Peyer's patch (tissue), 4 donors: Measurements from ENCODE around the gene PPOX. TPM values are rescaled to one million over a fixed set of nuclear protein-coding genes. Genes with fewer than 3 reads are reported as not detected.

Experiments used
- DNase-seq, 3 donors: peaks; one replicate each; pipeline ENCODE4 v3.0.0-alpha.2; 2017 to 2019
- H3K27ac ChIP-seq, 4 donors: fragments of 200-600 bp; sonication (generic); one replicate each; pipeline ENCODE4 v1.5.1; 2016 to 2019
- H3K27me3 ChIP-seq, 2 donors: fragments of 200-600 bp; sonication (generic); one replicate each; pipeline ENCODE4 v1.5.1; 2019
- H3K36me3 ChIP-seq, 3 donors: fragments of 200-600 bp; sonication (generic); one replicate each; pipeline ENCODE4 v1.5.1; 2016 to 2019
- H3K4me1 ChIP-seq, 4 donors: fragments of 200-600 bp; sonication (generic); one replicate each; pipeline ENCODE4 v1.5.1; 2016 to 2019
- H3K4me3 ChIP-seq, 4 donors: fragments of 200-600 bp; sonication (generic); 1 replicate in 3 of 4; 2 replicates in 1 of 4; pipeline ENCODE4 v1.5.1; 2016 to 2019; ENCODE audit warnings: mild to moderate bottlenecking in 1 of 4
- H3K9me3 ChIP-seq, 4 donors: fragments of 200-600 bp; sonication (generic); one replicate each; pipeline ENCODE4 v1.5.1; 2016 to 2019; ENCODE audit warnings: mild to moderate bottlenecking in 1 of 4
- CTCF ChIP-seq, 6 experiments: fragments of 450-650 bp in 4 of 6; fragments of 200-600 bp in 2 of 6; sonication (generic) in 1 of 6; IDR thresholded peaks; one replicate each; pipeline ENCODE4 v1.5.1; 2017 to 2019; ENCODE audit warnings: antibody characterized with exemption in 6 of 6, mild to moderate bottlenecking in 3 of 6, moderate library complexity in 1 of 6
- POLR2A ChIP-seq, 2 donors: fragments of 450-650 bp; IDR thresholded peaks; one replicate each; pipeline ENCODE4 v1.5.1; 2017; ENCODE audit warnings: antibody characterized with exemption in 2 of 2, mild to moderate bottlenecking in 2 of 2, moderate library complexity in 2 of 2
- total RNA-seq, 4 donors: library from RNA; depleted of rRNA; stranded (reverse); fragments of >200 nt; gene quantifications; one replicate each; pipeline ENCODE4 v1.1.0, GENCODE V29; 2016

PPOX gene
- total RNA-seq: 10 to 100 TPM in 3 of 4 donors, 1 to 10 TPM in 1; 9.5 to 38.0 (median 20.9) TPM

DNA sequence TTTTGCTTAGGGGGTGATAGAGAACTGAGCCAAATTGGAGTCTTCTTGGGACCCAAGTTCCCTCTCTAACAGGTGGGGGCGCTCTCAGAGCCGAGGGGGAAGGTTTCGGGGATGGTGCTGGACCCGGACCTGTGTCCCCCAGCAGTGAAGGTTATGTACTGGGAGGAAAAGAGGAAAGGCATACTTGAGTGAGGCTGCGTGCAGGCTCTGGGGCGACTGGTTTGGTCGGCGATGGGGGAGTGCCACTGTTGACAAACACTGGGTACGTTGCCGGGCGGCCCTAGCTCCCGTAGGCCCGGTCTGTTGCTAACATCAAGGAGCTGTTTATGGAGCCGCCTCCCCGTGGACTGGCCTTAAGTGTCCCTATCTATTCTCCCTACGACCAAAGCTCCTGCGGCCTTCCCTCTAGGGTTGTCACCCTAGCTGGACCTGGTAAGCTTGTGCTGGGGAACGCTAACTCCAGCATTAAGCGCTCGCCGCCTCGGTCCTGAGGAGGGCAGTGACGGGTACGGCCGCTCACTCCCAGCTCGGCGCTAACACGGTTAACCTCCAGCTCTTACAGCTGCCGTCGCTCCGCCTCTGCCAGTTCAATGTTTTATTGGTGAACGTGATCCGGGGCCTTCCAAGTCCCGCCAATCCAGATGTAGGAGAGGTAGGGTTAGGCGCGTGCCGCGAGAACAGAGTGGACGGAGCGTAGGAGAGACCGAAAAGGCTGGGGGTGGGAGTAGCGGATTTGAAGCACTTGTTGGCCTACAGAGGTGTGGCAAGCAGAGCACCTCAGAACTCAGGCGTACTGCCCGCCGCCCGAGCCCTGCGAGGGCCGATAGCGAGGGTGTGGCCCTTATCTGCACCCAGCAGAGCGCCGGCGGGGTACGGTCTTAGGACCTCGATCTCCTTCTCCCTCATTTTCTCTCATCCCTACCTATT lies at the start of gene PPOX:
PPOX (plus strand) TSS at position 685 of the 927 bp plus-strand sequence. CDS start 422 bp downstream, outside the sequence.
- Histone ChIP-seq H3K36me3 (peaks cover 0 to 50% (median 0%) of the 10 kb centered on the region in 3 donors), H3K27me3 (no peaks in the 10 kb centered on the region), H3K4me1 (peaks cover 0 to 39% (median 8%) of the 10 kb centered on the region in 4 donors)

DNA sequence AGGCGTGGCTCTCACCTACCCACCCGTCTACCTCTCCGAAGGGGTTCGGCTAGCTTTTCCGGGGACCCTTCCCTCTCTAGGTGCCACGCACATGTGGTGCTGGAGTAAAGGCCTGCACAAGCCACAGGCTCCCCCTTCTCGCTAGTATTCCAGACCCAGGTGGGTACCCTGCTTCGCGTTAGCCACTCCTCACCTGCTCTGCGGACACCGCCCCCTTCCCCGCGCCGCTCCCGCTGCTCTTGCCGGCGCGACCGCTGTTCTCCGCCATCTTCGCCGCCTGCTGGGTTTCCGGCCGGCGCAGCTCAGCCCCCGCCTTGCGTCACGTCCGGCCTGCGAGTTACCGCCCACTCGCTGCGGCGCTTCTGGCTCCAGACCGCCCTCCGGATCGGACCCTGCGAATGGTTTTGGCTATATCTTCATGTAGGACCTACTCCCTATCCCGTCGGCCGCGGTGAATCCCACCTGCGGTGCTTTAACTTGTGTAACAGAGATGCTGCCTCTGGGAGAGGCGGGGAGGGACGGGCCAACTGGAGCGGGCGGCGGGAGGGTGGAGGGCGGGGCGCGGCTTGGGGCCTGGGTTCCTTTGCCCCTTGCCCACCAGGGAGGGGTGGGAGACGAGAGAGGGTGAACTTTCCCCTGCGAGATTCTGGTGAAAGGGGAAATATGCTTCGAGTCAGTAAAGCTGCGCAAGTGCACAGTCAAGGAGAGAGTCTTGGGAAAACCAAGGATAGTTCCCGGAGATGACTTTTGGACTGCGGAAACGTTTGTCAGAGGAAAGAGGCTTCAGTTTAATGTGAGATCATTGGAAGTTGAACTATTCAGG lies 48.3 kb upstream of the PPOX start, which contains the start of the genes NIT1 and PFDN2:
NIT1 (plus strand) TSS at position 347 of the 823 bp plus-strand sequence; CDS start at position 419, 72 bp downstream.
PFDN2 (minus strand) TSS at position 279 of the 823 bp plus-strand sequence; CDS start at position 268, 11 bp downstream.
- H3K27ac ChIP-seq: peak within 1 kb of the TSS; percentile 89 to 97 (median 93)
- peak within 1 kb of the TSS; percentile 65 to 83 (median 81) for H3K4me3 ChIP-seq
- peak; percentile 82 to 93 (median 91) for DNase-seq
- peak in 1 of 6 experiments; percentile 6 for TF ChIP-seq CTCF (IDR thresholded peaks at IDR 0.05)
- peak; percentile 76 to 83 for TF ChIP-seq POLR2A (IDR thresholded peaks at IDR 0.05)
- no peaks in the 10 kb centered on the region for H3K27me3 ChIP-seq
- peaks cover 0 to 32% (median 0%) of the 10 kb centered on the region in 3 donors for H3K36me3 ChIP-seq
- H3K9me3 ChIP-seq: no peaks in the 10 kb centered on the region
- H3K4me1 ChIP-seq: peaks cover 11 to 55% (median 17%) of the 10 kb centered on the region in 4 donors

More for the DNA sequence above, at the start of gene PPOX:
- H3K9me3 ChIP-seq: no peaks in the 10 kb centered on the region
- peak in 5 of 6 experiments; percentile 30 to 50 (median 45) for TF ChIP-seq CTCF (IDR thresholded peaks at IDR 0.05)
- TF ChIP-seq POLR2A (IDR thresholded peaks at IDR 0.05): peak; percentile 35 to 54
- peak; percentile 95 to 98 (median 97) for DNase-seq
- peak within 1 kb of the TSS; percentile 70 to 89 (median 85) for H3K27ac ChIP-seq
- H3K4me3 ChIP-seq: peak within 1 kb of the TSS; percentile 66 to 84 (median 74)

- DNase-seq: peak in 2 of 3 donors; percentile 70 to 79
- Histone ChIP-seq H3K36me3 (peaks cover 0 to 46% (median 0%) of the 10 kb centered on the region in 3 donors), H3K4me1 (peaks cover 11 to 55% (median 17%) of the 10 kb centered on the region in 4 donors), H3K27me3 (no peaks in the 10 kb centered on the region), H3K9me3 (no peaks in the 10 kb centered on the region), H3K4me3 (peak overlapping the region; percentile 65 to 83 (median 81)), H3K27ac (peak overlapping the region; percentile 89 to 97 (median 93))
- TF ChIP-seq CTCF (IDR thresholded peaks at IDR 0.05): peak in 4 of 6 experiments; percentile 33 to 72 (median 67)
- peak; percentile 28 to 60 for TF ChIP-seq POLR2A (IDR thresholded peaks at IDR 0.05)
These were observed 46.9 kb upstream of the PPOX start for GRCh38 chr1:161119092-161119903.

- no peak for DNase-seq
- H3K27ac ChIP-seq: no peak overlapping the region
- H3K36me3 ChIP-seq: peaks cover 0 to 59% (median 0%) of the 10 kb centered on the region in 3 donors
These were observed 45.1 kb upstream of the PPOX start for GRCh38 chr1:161121042-161121650.

More at GRCh38 chr1:161121042-161121650, 45.1 kb upstream of the PPOX start:
- Histone ChIP-seq H3K4me1 (peaks cover 11 to 40% (median 17%) of the 10 kb centered on the region in 4 donors), H3K9me3 (no peaks in the 10 kb centered on the region), H3K4me3 (no peak overlapping the region), H3K27me3 (no peaks in the 10 kb centered on the region)
- no peak for TF ChIP-seq POLR2A (IDR thresholded peaks at IDR 0.05)
- no peak for TF ChIP-seq CTCF (IDR thresholded peaks at IDR 0.05)
